ENCODE measurements around the gene SH3GLB2.
"Not testable (repeated sequence)": the region's sequence is repeated elsewhere in the genome, so short reads cannot be mapped to it uniquely, and the experiment has no call there.

SH3GLB2 gene

DNA sequence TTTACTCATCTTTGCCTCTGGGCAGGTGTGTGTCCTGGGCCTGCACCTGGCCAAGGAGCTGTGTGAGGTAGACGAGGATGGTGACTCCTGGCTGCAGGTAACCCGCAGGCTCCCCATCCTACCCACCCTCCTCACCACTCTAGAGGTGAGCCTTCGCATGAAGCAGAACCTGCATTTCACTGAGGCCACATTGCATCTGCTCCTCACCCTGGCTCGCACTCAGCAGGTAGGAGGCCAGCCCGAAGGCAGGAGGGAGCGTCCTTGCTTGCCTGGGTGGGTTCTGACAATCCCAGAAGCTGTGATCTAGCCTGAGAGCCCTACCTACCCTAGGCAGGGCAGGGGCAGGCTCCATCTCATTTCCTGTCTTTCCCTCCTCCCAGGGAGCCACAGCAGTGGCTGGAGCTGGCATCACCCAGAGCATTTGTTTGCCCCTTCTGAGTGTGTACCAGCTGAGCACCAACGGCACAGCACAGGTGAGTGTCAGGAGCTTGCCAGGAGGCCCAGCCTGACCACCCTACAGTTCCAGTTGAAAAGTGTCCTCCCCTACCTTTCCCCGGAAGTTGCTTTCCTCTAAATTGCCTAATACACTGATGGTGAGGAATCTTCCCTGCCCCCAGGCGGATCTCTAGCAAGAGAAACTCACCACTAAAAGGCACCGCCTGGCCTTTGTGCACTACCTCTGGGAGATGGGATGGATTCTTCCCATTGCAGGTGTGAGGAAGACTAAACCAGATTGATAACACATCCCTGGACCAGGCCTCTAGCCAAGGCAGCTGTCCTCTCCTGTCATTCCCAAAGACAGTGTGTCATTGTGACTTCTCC lies 26.4 kb downstream of the SH3GLB2 start:
- no peak for DNase-seq (ENCODE audit: low read depth, low spot score)

- no peak for DNase-seq (ENCODE audit: low read depth, low spot score)
Measured at GRCh38 chr9:128999581-129000206, 28.4 kb downstream of the SH3GLB2 start.

- no peak for DNase-seq (ENCODE audit: low read depth, low spot score)
Measured at GRCh38 chr9:128998462-128998861, 29.7 kb downstream of the SH3GLB2 start.

- DNase-seq (ENCODE audit: low read depth, low spot score): no peak
Measured at GRCh38 chr9:128995791-128996190, 32.3 kb downstream of the SH3GLB2 start.

- DNase-seq (ENCODE audit: low read depth, low spot score): no peak
Measured at GRCh38 chr9:128992995-128993394, 35.1 kb downstream of the SH3GLB2 start.

- DNase-seq (ENCODE audit: low read depth, low spot score): no peak
Measured at GRCh38 chr9:128987805-128988204, 40.3 kb downstream of the SH3GLB2 start.

GRCh38 chr9:128986671-128987070 lies 41.5 kb downstream of the SH3GLB2 start:
- no peak for DNase-seq (ENCODE audit: low read depth, low spot score)

DNA sequence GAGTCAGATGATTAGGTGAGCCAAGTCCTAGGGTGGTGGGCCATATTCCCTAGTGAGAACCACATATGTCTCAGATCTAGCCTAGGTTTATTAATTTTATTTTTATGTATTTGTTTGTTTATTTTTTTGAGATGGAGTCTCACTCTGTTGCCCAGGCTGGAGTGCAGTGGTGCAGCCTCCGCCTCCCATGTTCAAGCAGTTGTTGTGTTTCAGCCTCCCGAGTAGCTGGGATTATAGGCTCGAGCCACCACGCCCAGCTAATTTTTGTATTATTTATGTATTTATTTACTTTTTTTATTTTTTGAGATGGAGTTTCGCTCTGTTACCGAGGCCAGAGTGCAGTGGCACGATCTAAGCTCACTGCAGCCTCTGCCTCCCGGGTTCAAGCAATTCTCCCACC lies 44.6 kb downstream of the SH3GLB2 start:
- no peak for DNase-seq (ENCODE audit: low read depth, low spot score)

GRCh38 chr9:128979111-128979510 lies 49.0 kb downstream of the SH3GLB2 start:
- no peak for DNase-seq (ENCODE audit: low read depth, low spot score)

GRCh38 chr9:128972956-128973355 lies 55.2 kb downstream of the SH3GLB2 start:
- no peak for DNase-seq (ENCODE audit: low read depth, low spot score)

DNA sequence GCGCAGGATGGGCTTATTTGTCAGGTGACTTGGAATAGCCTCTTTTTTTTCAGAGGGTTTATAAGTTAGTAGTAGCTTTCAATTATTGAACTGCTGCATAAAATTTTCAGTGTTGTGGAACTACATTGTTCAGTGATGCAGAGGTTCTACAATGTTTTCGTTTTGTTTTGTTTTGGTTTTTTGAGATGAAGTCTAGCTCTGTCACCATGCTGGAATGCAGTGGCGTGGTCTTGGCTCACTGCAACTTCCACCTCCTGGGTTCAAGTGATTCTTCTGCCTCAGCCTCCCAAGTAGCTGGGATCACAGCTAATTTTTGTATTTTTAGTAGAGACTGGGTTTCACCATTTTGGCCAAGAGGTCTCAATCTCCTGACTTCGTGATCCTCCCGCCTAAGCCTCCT lies 58.6 kb downstream of the SH3GLB2 start:
- DNase-seq (ENCODE audit: low read depth, low spot score): no peak

DNA sequence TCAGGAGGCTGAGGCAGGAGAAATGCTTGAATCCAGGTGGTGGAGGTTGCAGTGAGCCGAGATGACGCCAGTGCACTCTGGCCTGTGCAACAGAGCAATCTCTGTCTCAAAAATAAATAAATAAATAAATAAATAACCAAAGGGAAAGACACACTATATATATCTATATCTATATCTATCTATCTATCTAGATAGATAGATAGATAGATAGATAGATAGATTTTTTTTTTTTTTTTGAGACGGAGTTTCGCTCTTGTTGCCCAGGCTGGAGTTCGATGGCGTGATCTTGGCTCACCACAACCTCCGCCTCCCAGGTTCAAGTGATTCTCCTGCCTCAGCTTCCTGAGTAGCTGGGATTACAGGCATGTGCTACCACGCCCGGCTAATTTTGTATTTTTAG lies 66.7 kb downstream of the SH3GLB2 start:
- DNase-seq (ENCODE audit: low read depth, low spot score): not testable (repeated sequence)

Measured in activated CD4-positive, CD25-positive, alpha-beta regulatory T cell treated with anti-CD3 and anti-CD28 coated beads, Interleukin-2, amount 50 U/mL, for 16 hours (primary cell).